Endothelial cell of umbilical vein (primary cell): ENCODE results near the gene SPTLC2. TPM values are rescaled to one million over a fixed set of nuclear protein-coding genes. Genes with fewer than 3 reads are reported as not detected.

Experiments used
- BruUV-seq: library from RNA; stranded (reverse); fragments of 400-500 nt; replicated peaks from 2 replicates; lab custom pipeline; 2021; lab: Mats Ljungman, UMichigan
- CTCF ChIA-PET: fragments of 300-600, 350-600 bp; sonication (Branson Sonifier 250); formaldehyde crosslinking; loops from one replicate; lab custom pipeline; 2021; ENCODE audit warnings: antibody characterized with exemption, inconsistent platforms; lab: Charles Lee
- POLR2A ChIA-PET: fragments of 300-600, 350-600 bp; sonication (Branson Sonifier 250); formaldehyde crosslinking; loops from one replicate; lab custom pipeline; 2021; ENCODE audit warnings: antibody characterized with exemption, inconsistent platforms; lab: Charles Lee
- DNase-seq: peaks from one replicate; pipeline ENCODE4 v3.0.0-alpha.2; 2011; ENCODE audit warnings: low read depth, low spot score
- FAIRE-seq: peaks from 2 replicates; lab custom pipeline; 2011; peaks lifted over from hg19 to GRCh38; lab: Jason Lieb, UNC
- H2AFZ ChIP-seq: 2 replicates; pipeline ENCODE4 v1.6.0; 2012; ENCODE audit warnings: low read depth, low read length, control low read depth, inconsistent platforms
- H3K27ac ChIP-seq: 2 replicates; pipeline ENCODE4 v1.5.1; 2011; ENCODE audit warnings: low read depth, mild to moderate bottlenecking, control low read depth, low read length, moderate library complexity; ENCODE audit not compliant: insufficient read depth
- H3K27me3 ChIP-seq, 2 experiments: 2 replicates each; pipeline versions ENCODE4 v1.6.0 to v1.6.1; 2011; ENCODE audit warnings: low read length in 2 of 2, mixed read lengths in 1 of 2; ENCODE audit not compliant: control insufficient read depth in 2 of 2, insufficient read depth in 2 of 2
- H3K36me3 ChIP-seq, 2 experiments: 2 replicates in 1 of 2; 3 replicates in 1 of 2; pipeline ENCODE4 v1.5.1; 2011; ENCODE audit warnings: low read length in 2 of 2, mild to moderate bottlenecking in 1 of 2, moderate library complexity in 1 of 2; ENCODE audit not compliant: control insufficient read depth in 2 of 2, insufficient read depth in 2 of 2; ENCODE audit errors: extremely low read depth in 1 of 2
- H3K4me1 ChIP-seq: 3 replicates; pipeline ENCODE4 v1.5.1; 2011; ENCODE audit warnings: mild to moderate bottlenecking, low read length; ENCODE audit not compliant: control insufficient read depth, insufficient read depth; ENCODE audit errors: extremely low read depth
- H3K4me2 ChIP-seq: 2 replicates; pipeline ENCODE4 v1.6.1; 2011; ENCODE audit warnings: low read length, control low read depth, mixed read lengths; ENCODE audit not compliant: insufficient read depth
- H3K4me3 ChIP-seq, 3 experiments: fragments of 200-600 bp in 1 of 3; sonication (generic), shearing (Covaris generic) in 1 of 3; replicated peaks in 1 of 3; 2 replicates each; pipeline ENCODE4 v1.5.1; 2011 to 2016; ENCODE audit warnings: control low read depth in 3 of 3, low read length in 3 of 3, mild to moderate bottlenecking in 2 of 3, inconsistent platforms in 1 of 3, low read depth in 1 of 3, moderate library complexity in 1 of 3; ENCODE audit not compliant: insufficient read depth in 1 of 3
- H3K79me2 ChIP-seq: 2 replicates; pipeline ENCODE4 v1.6.0; 2012; ENCODE audit warnings: low read length, inconsistent platforms; ENCODE audit not compliant: control insufficient read depth, insufficient read depth
- H3K9ac ChIP-seq: replicated peaks from 2 replicates; pipeline ENCODE3; 2011; ENCODE audit warnings: low read length, control low read depth; ENCODE audit not compliant: insufficient read depth; ENCODE audit errors: extremely low read depth
- H3K9me1 ChIP-seq: replicated peaks from 3 replicates; pipeline ENCODE4 v1.6.0; 2011; ENCODE audit warnings: mild to moderate bottlenecking, low read length; ENCODE audit not compliant: control insufficient read depth, insufficient read depth; ENCODE audit errors: extremely low read depth
- H3K9me3 ChIP-seq: replicated peaks from 2 replicates; pipeline ENCODE4 v1.5.1; 2012; ENCODE audit warnings: low read length, inconsistent platforms; ENCODE audit not compliant: control insufficient read depth, insufficient read depth
- H4K20me1 ChIP-seq: replicated peaks from 2 replicates; pipeline ENCODE3; 2011; ENCODE audit warnings: mild to moderate bottlenecking, low read length; ENCODE audit not compliant: control insufficient read depth, insufficient read depth; ENCODE audit errors: extremely low read depth
- CTCF ChIP-seq, 2 donors: IDR thresholded peaks; 1 replicate in 1 of 2; 2 replicates in 1 of 2; pipeline ENCODE4 v1.5.1; 2011; ENCODE audit warnings: low read length in 2 of 2, mild to moderate bottlenecking in 2 of 2, moderate library complexity in 2 of 2, control low read depth in 1 of 2, inconsistent platforms in 1 of 2, low read depth in 1 of 2; ENCODE audit not compliant: insufficient read depth in 1 of 2; ENCODE audit errors: extremely low read depth in 1 of 2
- EZH2 ChIP-seq: IDR thresholded peaks from 2 replicates; pipeline ENCODE4 v1.6.1; 2012; ENCODE audit warnings: borderline replicate concordance, low read depth, mild to moderate bottlenecking, moderate library complexity, low read length, inconsistent platforms; ENCODE audit not compliant: severe bottlenecking
- FOS ChIP-seq: IDR thresholded peaks from 2 replicates; pipeline ENCODE4 v1.6.1; 2011; ENCODE audit warnings: mild to moderate bottlenecking, low read length, moderate library complexity, borderline replicate concordance; ENCODE audit not compliant: insufficient read depth
- GATA2 ChIP-seq: IDR thresholded peaks from 2 replicates; pipeline ENCODE4 v1.7.0; 2011; ENCODE audit warnings: low read depth, mild to moderate bottlenecking, moderate library complexity, mixed read lengths, low read length; ENCODE audit not compliant: insufficient read length, insufficient read depth
- JUN ChIP-seq: IDR thresholded peaks from 2 replicates; pipeline ENCODE4 v1.6.1; 2011; ENCODE audit warnings: borderline replicate concordance, low read depth; ENCODE audit not compliant: insufficient read length, insufficient read depth
- MAX ChIP-seq: IDR thresholded peaks from 2 replicates; pipeline ENCODE4 v1.6.1; 2011; ENCODE audit not compliant: insufficient read depth, insufficient read length
- MYC ChIP-seq: IDR thresholded peaks from one replicate; pipeline ENCODE4 v1.6.1; 2011; ENCODE audit warnings: mild to moderate bottlenecking, low read depth, low read length
- POLR2A ChIP-seq: IDR thresholded peaks from 2 replicates; pipeline ENCODE4 v1.6.1; 2012; ENCODE audit warnings: low read depth, mild to moderate bottlenecking, control low read depth, low read length
- POLR2AphosphoS5 ChIP-seq: IDR thresholded peaks from 2 replicates; pipeline ENCODE4 v1.6.1; 2012; ENCODE audit warnings: low read depth, mild to moderate bottlenecking, control low read depth, low read length, moderate library complexity; ENCODE audit not compliant: insufficient read depth
- dilution Hi-C: fragments of 300-500 bp; cut with MboI; formaldehyde crosslinking; loops from one replicate; pipeline ENCODE4 v1.15.0; 2019; ENCODE audit warnings: low sequenced_read_pairs; ENCODE audit not compliant: extremely low pct_ligation_motif_present
- intact Hi-C: fragments of 100-400 bp; cut with micrococcal nuclease; formaldehyde crosslinking; loops from one replicate; pipeline ENCODE4 v1.10.0; 2022
- polyA plus RNA-seq, 4 experiments: library from polyadenylated mRNA; depleted of rRNA in 3 of 4; stranded (reverse) in 3 of 4; unstranded in 1 of 4; fragments of >200 nt; gene quantifications; 2 replicates each; pipeline versions ENCODE4 v1.2.1 to v1.2.3, GENCODE V29; 2011 to 2012; ENCODE audit warnings: missing spikeins in 1 of 4
- total RNA-seq: library from RNA; stranded (reverse); gene quantifications from 2 replicates; pipeline ENCODE4 v1.2.3, GENCODE V29; 2021

Gene SPTLC2
- total and polyA plus RNA-seq, 2 donors (not counting 3 experiments of a cell fraction or from before 2014, with no cell fraction given): 19.1 to 71.3 TPM

GRCh38 chr14:77469539-77469938 lies 146.9 kb downstream of the SPTLC2 start:
- Histone ChIP-seq H3K9ac (no peak overlapping the region), H3K4me2 (no peak overlapping the region), H3K27me3 (no peaks in the 10 kb centered on the region), H3K4me3 (no peak overlapping the region), H3K4me1 (no peaks in the 10 kb centered on the region), H3K79me2 (no peaks in the 10 kb centered on the region), H3K9me1 (no peaks in the 10 kb centered on the region), H2AFZ (no peak overlapping the region), H3K9me3 (no peaks in the 10 kb centered on the region), H3K27ac (no peak overlapping the region), H3K36me3 (peaks cover 15 to 19% of the 10 kb centered on the region in 2 experiments), H4K20me1 (no peaks in the 10 kb centered on the region)
- DNase-seq (no peak), FAIRE-seq (no peak)
- ChIA-PET POLR2A (no interaction called here), CTCF (interaction anchor here (0.6 to 2.1 kb wide), 2 partner anchors 10 to 1229 kb away, joined by 3 to 12 read pairs; no protein-coding TSS in a partner anchor)
- TF ChIP-seq GATA2: no peak
- no peak for TF ChIP-seq FOS
- TF ChIP-seq EZH2: no peak
- no peak for TF ChIP-seq MYC
- TF ChIP-seq JUN: no peak
- TF ChIP-seq POLR2A: no peak
- no peak for TF ChIP-seq MAX
- TF ChIP-seq CTCF (IDR thresholded peaks at IDR 0.05; ENCODE audit: extremely low read depth in 1 of 2, insufficient read depth in 1 of 2, low read depth in 1 of 2, low read length in 2 of 2): no peak
- no peak for TF ChIP-seq POLR2AphosphoS5
- dilution Hi-C loops (no loop called here), intact Hi-C loops (no loop called here)
- no TSS peak for BruUV-seq
